Hepatocyte (in vitro differentiated cells): ENCODE data around the gene SHC3.

ENCODE experiments used
- EZH2 ChIP-seq: fragments of 200-600 bp; sonication (generic); IDR thresholded peaks from 2 replicates; pipeline ENCODE4 v1.6.1; 2016; ENCODE audit warnings: antibody characterized with exemption, mild to moderate bottlenecking, borderline replicate concordance
- TF ChIP-seq, protein P1 (sequence below): fragments of 200-600 bp; sonication (generic); IDR thresholded peaks from 2 replicates; pipeline ENCODE4 v1.5.1; 2016; ENCODE audit warnings: antibody characterized with exemption, mild to moderate bottlenecking; ENCODE audit not compliant: poor library complexity

GRCh38 chr9:88992556-88992955 is 186.1 kb downstream of the SHC3 start:
- TF ChIP-seq, protein P1, sequence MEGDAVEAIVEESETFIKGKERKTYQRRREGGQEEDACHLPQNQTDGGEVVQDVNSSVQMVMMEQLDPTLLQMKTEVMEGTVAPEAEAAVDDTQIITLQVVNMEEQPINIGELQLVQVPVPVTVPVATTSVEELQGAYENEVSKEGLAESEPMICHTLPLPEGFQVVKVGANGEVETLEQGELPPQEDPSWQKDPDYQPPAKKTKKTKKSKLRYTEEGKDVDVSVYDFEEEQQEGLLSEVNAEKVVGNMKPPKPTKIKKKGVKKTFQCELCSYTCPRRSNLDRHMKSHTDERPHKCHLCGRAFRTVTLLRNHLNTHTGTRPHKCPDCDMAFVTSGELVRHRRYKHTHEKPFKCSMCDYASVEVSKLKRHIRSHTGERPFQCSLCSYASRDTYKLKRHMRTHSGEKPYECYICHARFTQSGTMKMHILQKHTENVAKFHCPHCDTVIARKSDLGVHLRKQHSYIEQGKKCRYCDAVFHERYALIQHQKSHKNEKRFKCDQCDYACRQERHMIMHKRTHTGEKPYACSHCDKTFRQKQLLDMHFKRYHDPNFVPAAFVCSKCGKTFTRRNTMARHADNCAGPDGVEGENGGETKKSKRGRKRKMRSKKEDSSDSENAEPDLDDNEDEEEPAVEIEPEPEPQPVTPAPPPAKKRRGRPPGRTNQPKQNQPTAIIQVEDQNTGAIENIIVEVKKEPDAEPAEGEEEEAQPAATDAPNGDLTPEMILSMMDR = no peak
- TF ChIP-seq EZH2 = no peak
